Smooth muscle cell (in vitro differentiated cells): ENCODE data around the gene KCNIP4. TPM values are rescaled to one million over a fixed set of nuclear protein-coding genes. Genes with fewer than 3 reads are reported as not detected.

Source experiments
- DNase-seq: peaks from one replicate; lab custom pipeline; 2025; ENCODE audit not compliant: unreplicated experiment; lab: John Stamatoyannopoulos, UW
- H2AFZ ChIP-seq: fragments of 200-600 bp; sonication (generic); 2 replicates; pipeline ENCODE4 v1.6.0; 2016; ENCODE audit warnings: antibody characterized with exemption, low read depth, mild to moderate bottlenecking
- H3F3A ChIP-seq: fragments of 200-600 bp; sonication (generic); 2 replicates; pipeline ENCODE4 v1.6.0; 2017; ENCODE audit warnings: antibody characterized with exemption, low read depth
- H3K27ac ChIP-seq: fragments of 200-600 bp; sonication (generic); 2 replicates; pipeline ENCODE4 v1.5.1; 2016; ENCODE audit warnings: low read depth, mild to moderate bottlenecking
- H3K27me3 ChIP-seq: fragments of 200-600 bp; sonication (generic); 2 replicates; pipeline ENCODE4 v1.6.1; 2016; ENCODE audit warnings: low read depth, mild to moderate bottlenecking
- H3K36me3 ChIP-seq: fragments of 200-600 bp; sonication (generic); 2 replicates; pipeline ENCODE4 v1.5.1; 2016; ENCODE audit warnings: low read depth
- H3K4me1 ChIP-seq: fragments of 200-600 bp; sonication (generic); 2 replicates; pipeline ENCODE4 v1.5.1; 2016; ENCODE audit warnings: low read depth
- H3K4me2 ChIP-seq: fragments of 200-600 bp; sonication (generic); 2 replicates; pipeline ENCODE4 v1.6.0; 2016; ENCODE audit warnings: mild to moderate bottlenecking
- H3K4me3 ChIP-seq: fragments of 200-600 bp; sonication (generic); 2 replicates; pipeline ENCODE4 v1.5.1; 2016; ENCODE audit warnings: mild to moderate bottlenecking
- H3K79me2 ChIP-seq: fragments of 200-600 bp; sonication (generic); 2 replicates; pipeline ENCODE4 v1.6.0; 2016; ENCODE audit warnings: low read depth, mild to moderate bottlenecking
- H3K9ac ChIP-seq: fragments of 200-600 bp; sonication (generic); 2 replicates; pipeline ENCODE4 v1.6.0; 2016; ENCODE audit warnings: low read depth
- H3K9me3 ChIP-seq: fragments of 200-600 bp; sonication (generic); replicated peaks from 2 replicates; pipeline ENCODE4 v1.5.1; 2016; ENCODE audit warnings: low read depth
- H4K20me1 ChIP-seq: fragments of 200-600 bp; sonication (generic); 2 replicates; pipeline ENCODE4 v1.6.0; 2016; ENCODE audit warnings: low read depth
- CTCF ChIP-seq: fragments of 200-600 bp; sonication (generic); IDR thresholded peaks from 2 replicates; pipeline ENCODE4 v1.5.1; 2017; ENCODE audit warnings: borderline replicate concordance, mild to moderate bottlenecking, antibody characterized with exemption; ENCODE audit not compliant: insufficient read depth, poor library complexity, severe bottlenecking
- WGBS: methylation state at CpG from one replicate; pipeline ENCODE4 v1.1.7; 2016; ENCODE audit warnings: low lambda C conversion rate; 5-methylcytosine and 5-hydroxymethylcytosine counted together
- polyA plus RNA-seq: library from polyadenylated mRNA; unstranded; fragments of >200 nt; fragmentation: Nextera tagmentation; extraction: Ambion mirVana; gene quantifications from 2 replicates; pipeline ENCODE4 v1.2.1, GENCODE V29; 2016
- total RNA-seq: library from RNA; depleted of rRNA; stranded (reverse); fragments of >200 nt; gene quantifications from 2 replicates; pipeline ENCODE4 v1.2.3, GENCODE V29; 2014

KCNIP4 gene
- total and polyA plus RNA-seq, 2 experiments from 2014 or later: 0.07 TPM; not detected in 1

GRCh38 chr4:21290562-21290961 is 658.0 kb downstream of the KCNIP4 start:
- Histone ChIP-seq H3K79me2 (no peaks in the 10 kb centered on the region), H3K27ac (no peak overlapping the region), H3K4me3 (no peak overlapping the region), H3K36me3 (no peaks in the 10 kb centered on the region), H3K27me3 (no peaks in the 10 kb centered on the region), H3K9me3 (no peaks in the 10 kb centered on the region), H3K4me2 (no peak overlapping the region), H3K9ac (no peak overlapping the region), H3K4me1 (no peaks in the 10 kb centered on the region), H2AFZ (no peak overlapping the region), H3F3A (no peaks in the 10 kb centered on the region), H4K20me1 (no peaks in the 10 kb centered on the region)
- 65% methylated on average over 2 of the region's 2 CpGs for WGBS
- no peak for DNase-seq
- no peak for TF ChIP-seq CTCF

- Histone ChIP-seq H3F3A (no peaks in the 10 kb centered on the region), H3K4me3 (no peak overlapping the region), H4K20me1 (no peaks in the 10 kb centered on the region), H3K27me3 (no peaks in the 10 kb centered on the region), H3K9ac (no peak overlapping the region), H3K79me2 (no peaks in the 10 kb centered on the region), H3K9me3 (no peaks in the 10 kb centered on the region), H3K4me1 (no peaks in the 10 kb centered on the region), H2AFZ (no peak overlapping the region), H3K27ac (no peak overlapping the region), H3K36me3 (no peaks in the 10 kb centered on the region), H3K4me2 (no peak overlapping the region)
- no peak for TF ChIP-seq CTCF
- DNase-seq: no peak
- WGBS: 90% methylated on average over 5 of the region's 5 CpGs
Observed at GRCh38 chr4:21276046-21276445, 672.5 kb downstream of the KCNIP4 start.

DNA sequence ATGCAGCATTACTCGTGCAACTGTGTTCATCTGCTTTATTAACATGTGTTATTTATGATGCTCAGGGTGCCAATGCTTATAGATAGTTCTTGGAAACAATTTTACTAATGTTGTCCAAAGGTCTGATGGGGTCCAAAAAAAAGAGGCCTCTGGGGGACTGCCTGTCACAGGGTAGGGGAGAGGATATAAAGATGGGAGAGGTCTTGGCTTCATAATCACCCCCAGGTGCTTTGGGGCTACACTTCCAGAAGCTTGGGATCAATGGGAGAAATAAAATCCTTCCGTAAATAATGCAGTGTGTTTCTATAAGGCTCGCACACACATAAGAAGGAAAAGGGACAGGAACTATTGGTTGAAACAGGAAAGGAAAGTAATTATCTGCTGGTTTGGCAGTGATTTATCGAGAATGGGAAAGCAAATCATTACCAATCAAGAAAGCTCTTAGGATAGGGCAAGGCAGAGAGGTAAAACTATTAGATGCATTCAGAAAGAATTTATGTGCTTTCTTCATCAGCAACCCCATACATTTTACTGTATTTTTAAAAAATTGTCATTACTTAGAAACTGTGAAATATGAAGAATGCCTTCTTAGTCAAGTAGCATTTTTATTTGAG is 677.0 kb downstream of the KCNIP4 start:
- H3F3A ChIP-seq: no peaks in the 10 kb centered on the region
- no peaks in the 10 kb centered on the region for H3K27me3 ChIP-seq
- H3K4me3 ChIP-seq: no peak overlapping the region
- no peaks in the 10 kb centered on the region for H3K79me2 ChIP-seq
- no peak overlapping the region for H2AFZ ChIP-seq
- no peak for TF ChIP-seq CTCF
- DNase-seq: no peak
- WGBS: 89% methylated on average over 4 of the region's 4 CpGs
- H3K9me3 ChIP-seq: no peaks in the 10 kb centered on the region
- no peak overlapping the region for H3K9ac ChIP-seq
- no peaks in the 10 kb centered on the region for H4K20me1 ChIP-seq
- H3K27ac ChIP-seq: no peak overlapping the region
- no peak overlapping the region for H3K4me2 ChIP-seq
- no peaks in the 10 kb centered on the region for H3K4me1 ChIP-seq
- no peaks in the 10 kb centered on the region for H3K36me3 ChIP-seq

GRCh38 chr4:21248331-21248730 is 700.2 kb downstream of the KCNIP4 start:
- Histone ChIP-seq H3K4me1 (no peaks in the 10 kb centered on the region), H3K27me3 (no peaks in the 10 kb centered on the region), H4K20me1 (no peaks in the 10 kb centered on the region), H3K9ac (no peak overlapping the region), H3K4me3 (no peak overlapping the region), H3K9me3 (no peaks in the 10 kb centered on the region), H2AFZ (no peak overlapping the region), H3F3A (no peaks in the 10 kb centered on the region), H3K79me2 (no peaks in the 10 kb centered on the region), H3K27ac (no peak overlapping the region), H3K4me2 (no peak overlapping the region), H3K36me3 (no peaks in the 10 kb centered on the region)
- no peak for TF ChIP-seq CTCF
- no peak for DNase-seq
- WGBS: 89% methylated on average over 4 of the region's 4 CpGs
